Measurements from ENCODE around the gene RPS27. TPM values are rescaled to one million over a fixed set of nuclear protein-coding genes. Genes with fewer than 3 reads are reported as not detected.

The RPS27 gene
- total RNA-seq, 1 experiment from 2014 or later = 3,064 TPM

- DNase-seq (ENCODE audit: unreplicated experiment) = no peak
- no peaks in the 10 kb centered on the region for H3K9me3 Mint-ChIP-seq (ENCODE audit: unreplicated experiment)
- TF ChIP-seq, protein P1, sequence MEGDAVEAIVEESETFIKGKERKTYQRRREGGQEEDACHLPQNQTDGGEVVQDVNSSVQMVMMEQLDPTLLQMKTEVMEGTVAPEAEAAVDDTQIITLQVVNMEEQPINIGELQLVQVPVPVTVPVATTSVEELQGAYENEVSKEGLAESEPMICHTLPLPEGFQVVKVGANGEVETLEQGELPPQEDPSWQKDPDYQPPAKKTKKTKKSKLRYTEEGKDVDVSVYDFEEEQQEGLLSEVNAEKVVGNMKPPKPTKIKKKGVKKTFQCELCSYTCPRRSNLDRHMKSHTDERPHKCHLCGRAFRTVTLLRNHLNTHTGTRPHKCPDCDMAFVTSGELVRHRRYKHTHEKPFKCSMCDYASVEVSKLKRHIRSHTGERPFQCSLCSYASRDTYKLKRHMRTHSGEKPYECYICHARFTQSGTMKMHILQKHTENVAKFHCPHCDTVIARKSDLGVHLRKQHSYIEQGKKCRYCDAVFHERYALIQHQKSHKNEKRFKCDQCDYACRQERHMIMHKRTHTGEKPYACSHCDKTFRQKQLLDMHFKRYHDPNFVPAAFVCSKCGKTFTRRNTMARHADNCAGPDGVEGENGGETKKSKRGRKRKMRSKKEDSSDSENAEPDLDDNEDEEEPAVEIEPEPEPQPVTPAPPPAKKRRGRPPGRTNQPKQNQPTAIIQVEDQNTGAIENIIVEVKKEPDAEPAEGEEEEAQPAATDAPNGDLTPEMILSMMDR (IDR thresholded peaks at IDR 0.05; ENCODE audit: unreplicated experiment) = no peak
- no TSS peak for BruUV-seq (replicated peaks)
- POLR2A ChIA-PET = interaction anchor here (0.6 to 16.7 kb wide), 11 partner anchors 9 to 272 kb away, joined by 3 to 430 read pairs (median 7); partner anchors contain the start of genes CREB3L4, CRTC2, GATAD2B and JTB
- CTCF ChIA-PET = interaction anchor here (0.6 to 5.6 kb wide), 18 partner anchors 14 to 433 kb away, joined by 3 to 60 read pairs (median 4); partner anchors contain the start of genes CRTC2, GATAD2B, JTB and SLC39A1
- H3K4me1 Mint-ChIP-seq (ENCODE audit: insufficient read depth, unreplicated experiment) = peaks cover 21% of the 10 kb centered on the region
- H3K36me3 Mint-ChIP-seq (ENCODE audit: insufficient read depth, unreplicated experiment) = peaks cover 43% of the 10 kb centered on the region
- peak overlapping the region; percentile 88 for H3K27ac Mint-ChIP-seq (ENCODE audit: low read depth, unreplicated experiment)
- H3K27me3 Mint-ChIP-seq (ENCODE audit: insufficient read depth, unreplicated experiment) = no peaks in the 10 kb centered on the region
- H3K4me3 Mint-ChIP-seq (ENCODE audit: unreplicated experiment) = peak overlapping the region; percentile 90
- intact Hi-C loops (cut with micrococcal nuclease) = no loop called here
These were observed 46.3 kb upstream of the RPS27 start for GRCh38 chr1:153944005-153944826.

GRCh38 chr1:153944827-153945117 lies 45.8 kb upstream of the RPS27 start:
- intact Hi-C loops (cut with micrococcal nuclease) = loop anchor here (5.0 kb wide), 1 partner anchor 43 kb away; the partner anchor contains the start of gene RAB13
- peaks cover 44% of the 10 kb centered on the region for H3K36me3 Mint-ChIP-seq (ENCODE audit: insufficient read depth, unreplicated experiment)
- H3K4me1 Mint-ChIP-seq (ENCODE audit: insufficient read depth, unreplicated experiment) = peaks cover 21% of the 10 kb centered on the region
- DNase-seq (ENCODE audit: unreplicated experiment) = no peak
- H3K4me3 Mint-ChIP-seq (ENCODE audit: unreplicated experiment) = peak overlapping the region; percentile 90
- TF ChIP-seq, protein P1 (IDR thresholded peaks at IDR 0.05; ENCODE audit: unreplicated experiment) = no peak
- H3K27ac Mint-ChIP-seq (ENCODE audit: low read depth, unreplicated experiment) = peak overlapping the region; percentile 88
- H3K9me3 Mint-ChIP-seq (ENCODE audit: unreplicated experiment) = no peaks in the 10 kb centered on the region
- CTCF ChIA-PET = interaction anchor here (0.6 to 5.6 kb wide), 18 partner anchors 14 to 592 kb away, joined by 3 to 60 read pairs (median 4); partner anchors contain the start of genes CRTC2, GATAD2B, JTB and NPR1
- TSS peak; percentile 8 for BruUV-seq (replicated peaks)
- POLR2A ChIA-PET = interaction anchor here (0.6 to 16.7 kb wide), 12 partner anchors 9 to 302 kb away, joined by 3 to 430 read pairs (median 11); partner anchors contain the start of genes CREB3L4, CRTC2, GATAD2B and JTB
- no peaks in the 10 kb centered on the region for H3K27me3 Mint-ChIP-seq (ENCODE audit: insufficient read depth, unreplicated experiment)

DNA sequence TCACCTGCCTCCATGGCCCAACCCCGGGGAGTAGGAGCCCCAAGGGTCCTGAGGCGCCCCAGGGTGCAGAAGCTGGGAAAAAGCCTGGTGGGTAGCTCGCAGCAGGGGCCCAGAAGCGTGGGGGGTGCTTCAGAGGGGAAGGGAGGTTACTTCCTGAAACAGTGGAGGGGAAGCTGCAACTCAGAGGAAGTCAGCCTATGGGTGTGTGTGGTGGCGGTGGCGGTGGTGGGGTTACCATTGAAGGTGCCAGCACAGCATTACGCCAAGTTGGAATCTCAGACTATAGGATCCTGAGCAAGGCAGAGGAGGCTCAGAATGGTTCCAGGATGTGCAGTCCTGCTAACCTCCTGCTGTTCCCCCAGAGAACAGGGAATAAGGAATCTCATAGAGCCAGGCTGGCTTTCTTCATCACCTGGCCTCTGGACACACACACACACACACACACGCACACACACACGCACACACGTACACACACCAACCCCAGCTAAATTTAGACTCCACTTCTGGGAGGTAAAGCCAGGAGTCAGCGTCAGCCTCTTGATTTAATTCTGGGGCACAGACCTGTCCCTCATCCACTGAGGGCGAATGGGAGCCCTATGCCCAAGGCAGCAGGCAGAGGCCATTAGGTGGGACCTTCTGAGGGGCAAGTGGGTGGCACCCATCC lies 45.3 kb upstream of the RPS27 start:
- Mint-ChIP-seq H3K27me3 (ENCODE audit: insufficient read depth, unreplicated experiment) (no peaks in the 10 kb centered on the region), H3K27ac (ENCODE audit: low read depth, unreplicated experiment) (peak overlapping the region; percentile 88), H3K4me3 (ENCODE audit: unreplicated experiment) (peak overlapping the region; percentile 90), H3K36me3 (ENCODE audit: insufficient read depth, unreplicated experiment) (peaks cover 44% of the 10 kb centered on the region), H3K9me3 (ENCODE audit: unreplicated experiment) (no peaks in the 10 kb centered on the region), H3K4me1 (ENCODE audit: insufficient read depth, unreplicated experiment) (peaks cover 21% of the 10 kb centered on the region)
- CTCF ChIA-PET = interaction anchor here (0.5 to 5.6 kb wide), 24 partner anchors 13 to 593 kb away, joined by 3 to 60 read pairs (median 4); partner anchors contain the start of genes CREB3L4, CRTC2, GATAD2B and JTB
- TF ChIP-seq, protein P1 (IDR thresholded peaks at IDR 0.05; ENCODE audit: unreplicated experiment) = no peak
- POLR2A ChIA-PET = interaction anchor here (0.6 to 16.7 kb wide), 18 partner anchors 10 to 302 kb away, joined by 3 to 430 read pairs (median 4); partner anchors contain the start of genes CREB3L4, CRTC2, GATAD2B and JTB
- no TSS peak for BruUV-seq (replicated peaks)
- DNase-seq (ENCODE audit: unreplicated experiment) = peak; percentile 45
- intact Hi-C loops (cut with micrococcal nuclease) = loop anchor here (5.0 kb wide), 1 partner anchor 42 kb away; the partner anchor contains the start of gene RAB13

Data from MCF 10A (cell line).